PFSK-1 (cell line): ENCODE measurements around the gene TAC1.

Source experiments
- FOXP2 ChIP-seq: optimal IDR thresholded peaks from 2 replicates; pipeline ENCODE3; 2011; ENCODE audit warnings: borderline replicate concordance, control low read depth, inconsistent platforms; ENCODE audit not compliant: insufficient read depth; ENCODE audit errors: extremely low read length, extremely low read depth
- POLR2AphosphoS5 ChIP-seq: IDR thresholded peaks from 2 replicates; pipeline ENCODE4 v1.6.1; 2012; ENCODE audit warnings: low read depth, mild to moderate bottlenecking, control low read depth, low read length, moderate library complexity
- REST ChIP-seq, 2 experiments: IDR thresholded peaks; 2 replicates each; pipeline versions ENCODE4 v1.6.1 to v1.8.0; 2011 to 2012; ENCODE audit warnings: low read depth in 2 of 2, low read length in 2 of 2, control low read depth in 1 of 2, inconsistent platforms in 1 of 2, mild to moderate bottlenecking in 1 of 2, moderate library complexity in 1 of 2; ENCODE audit not compliant: insufficient read depth in 1 of 2
- SIN3A ChIP-seq: IDR thresholded peaks from 2 replicates; pipeline ENCODE4 v1.6.1; 2012; ENCODE audit warnings: mild to moderate bottlenecking, low read length, moderate library complexity, borderline replicate concordance; ENCODE audit not compliant: insufficient read depth
- TAF1 ChIP-seq: IDR thresholded peaks from 2 replicates; pipeline ENCODE4 v1.6.1; 2012; ENCODE audit warnings: low read length, control low read depth, borderline replicate concordance; ENCODE audit not compliant: insufficient read depth

Gene TAC1

GRCh38 chr7:97735075-97735474 lies 3.2 kb downstream of the TAC1 start:
- TF ChIP-seq SIN3A (no peak), REST (IDR thresholded peaks at IDR 0.05; ENCODE audit: insufficient read depth in 1 of 2, low read depth in 2 of 2, low read length in 2 of 2) (no peak)

GRCh38 chr7:97748482-97748881 lies 16.6 kb downstream of the TAC1 start:
- no peak for TF ChIP-seq SIN3A
- TF ChIP-seq FOXP2, result no peak
- TF ChIP-seq TAF1, result no peak
- TF ChIP-seq REST (IDR thresholded peaks at IDR 0.05; ENCODE audit: insufficient read depth in 1 of 2, low read depth in 2 of 2, low read length in 2 of 2), result no peak
- TF ChIP-seq POLR2AphosphoS5, result no peak

- TF ChIP-seq REST (IDR thresholded peaks at IDR 0.05; ENCODE audit: insufficient read depth in 1 of 2, low read depth in 2 of 2, low read length in 2 of 2) (no peak), SIN3A (no peak), FOXP2 (no peak), POLR2AphosphoS5 (no peak), TAF1 (no peak)
These were observed 19.7 kb downstream of the TAC1 start for GRCh38 chr7:97751566-97751965.

GRCh38 chr7:97752215-97752614 lies 20.3 kb downstream of the TAC1 start:
- TF ChIP-seq FOXP2, result no peak
- no peak for TF ChIP-seq SIN3A
- no peak for TF ChIP-seq TAF1
- no peak for TF ChIP-seq POLR2AphosphoS5
- TF ChIP-seq REST (IDR thresholded peaks at IDR 0.05; ENCODE audit: insufficient read depth in 1 of 2, low read depth in 2 of 2, low read length in 2 of 2), result no peak

- no peak for TF ChIP-seq POLR2AphosphoS5
- TF ChIP-seq TAF1, result no peak
- TF ChIP-seq SIN3A, result no peak
- TF ChIP-seq REST (IDR thresholded peaks at IDR 0.05; ENCODE audit: insufficient read depth in 1 of 2, low read depth in 2 of 2, low read length in 2 of 2), result no peak
- TF ChIP-seq FOXP2, result no peak
These were observed 25.9 kb downstream of the TAC1 start for GRCh38 chr7:97757824-97758223.
